OCI-LY1 (cell line): ENCODE data around the gene ELOVL1.

Source experiments
- H2AFZ ChIP-seq: fragments of 200-600 bp; sonication (generic), shearing (Covaris generic); 2 replicates; pipeline ENCODE4 v1.6.0; 2014; ENCODE audit warnings: antibody characterized with exemption, mild to moderate bottlenecking, low read length
- H3F3A ChIP-seq: fragments of 200-600 bp; sonication (generic), shearing (Covaris generic); 2 replicates; pipeline ENCODE4 v1.6.0; 2014; ENCODE audit warnings: mild to moderate bottlenecking, antibody characterized with exemption, low read length, moderate library complexity; ENCODE audit not compliant: insufficient read depth
- H3K27ac ChIP-seq: fragments of 200-600 bp; sonication (generic); 2 replicates; pipeline ENCODE4 v1.5.1; 2014; ENCODE audit warnings: low read length, mixed run types, mild to moderate bottlenecking, low read depth; ENCODE audit not compliant: poor library complexity, severe bottlenecking
- H3K27me3 ChIP-seq: fragments of 200-600 bp; sonication (generic); 2 replicates; pipeline ENCODE4 v1.6.0; 2014; ENCODE audit warnings: antibody characterized with exemption, mild to moderate bottlenecking, low read length, moderate library complexity; ENCODE audit not compliant: insufficient read depth
- H3K36me3 ChIP-seq: fragments of 200-600 bp; sonication (generic); 2 replicates; pipeline ENCODE4 v1.6.1; 2014; ENCODE audit warnings: mild to moderate bottlenecking, antibody characterized with exemption, low read length, moderate library complexity, mixed read lengths; ENCODE audit not compliant: insufficient read depth
- H3K4me1 ChIP-seq: fragments of 200-600 bp; sonication (generic); 2 replicates; pipeline ENCODE4 v1.5.1; 2014; ENCODE audit warnings: mild to moderate bottlenecking, low read length, moderate library complexity; ENCODE audit not compliant: insufficient read depth, severe bottlenecking
- H3K4me2 ChIP-seq: fragments of 200-600 bp; sonication (generic), shearing (Covaris generic); 2 replicates; pipeline ENCODE4 v1.6.1; 2014; ENCODE audit warnings: low read length
- H3K4me3 ChIP-seq: fragments of 200-600 bp; sonication (generic); 2 replicates; pipeline ENCODE4 v1.5.1; 2014; ENCODE audit warnings: low read length, low read depth, mild to moderate bottlenecking, mixed read lengths; ENCODE audit not compliant: poor library complexity, severe bottlenecking
- H3K79me2 ChIP-seq: fragments of 200-600 bp; shearing (Covaris generic); 2 replicates; pipeline ENCODE4 v1.6.1; 2016; ENCODE audit warnings: mixed run types, low read length, mixed read lengths; ENCODE audit not compliant: insufficient read depth
- H3K9ac ChIP-seq: fragments of 200-600 bp; sonication (generic), shearing (Covaris generic); 2 replicates; pipeline ENCODE4 v1.6.1; 2014; ENCODE audit warnings: mild to moderate bottlenecking, low read length, mixed read lengths
- H3K9me2 ChIP-seq: fragments of 200-600 bp; sonication (generic), shearing (Covaris generic); 2 replicates; pipeline ENCODE4 v1.6.1; 2014; ENCODE audit warnings: low read depth, mild to moderate bottlenecking, low read length, mixed read lengths
- H3K9me3 ChIP-seq: fragments of 200-600 bp; shearing (Covaris generic); 2 replicates; pipeline ENCODE4 v1.6.1; 2014; ENCODE audit warnings: low read length, mixed read lengths
- H4K20me1 ChIP-seq: fragments of 200-600 bp; sonication (generic), shearing (Covaris generic); 2 replicates; pipeline ENCODE4 v1.6.0; 2016; ENCODE audit warnings: mild to moderate bottlenecking, low read length; ENCODE audit not compliant: insufficient read depth
- EZH2 ChIP-seq: fragments of 200-600 bp; sonication (generic), shearing (Covaris generic); IDR thresholded peaks from 2 replicates; pipeline ENCODE4 v1.8.0; 2017; ENCODE audit warnings: borderline replicate concordance, mixed run types, mild to moderate bottlenecking, antibody characterized with exemption, low read length, moderate library complexity, mixed read lengths
- TF ChIP-seq, protein P1 (sequence below): fragments of 200-600 bp; sonication (generic), shearing (Covaris generic); IDR thresholded peaks from 2 replicates; pipeline ENCODE4 v1.5.1; 2017; ENCODE audit warnings: mild to moderate bottlenecking, antibody characterized with exemption, low read length, moderate library complexity, mixed read lengths

Gene ELOVL1

DNA sequence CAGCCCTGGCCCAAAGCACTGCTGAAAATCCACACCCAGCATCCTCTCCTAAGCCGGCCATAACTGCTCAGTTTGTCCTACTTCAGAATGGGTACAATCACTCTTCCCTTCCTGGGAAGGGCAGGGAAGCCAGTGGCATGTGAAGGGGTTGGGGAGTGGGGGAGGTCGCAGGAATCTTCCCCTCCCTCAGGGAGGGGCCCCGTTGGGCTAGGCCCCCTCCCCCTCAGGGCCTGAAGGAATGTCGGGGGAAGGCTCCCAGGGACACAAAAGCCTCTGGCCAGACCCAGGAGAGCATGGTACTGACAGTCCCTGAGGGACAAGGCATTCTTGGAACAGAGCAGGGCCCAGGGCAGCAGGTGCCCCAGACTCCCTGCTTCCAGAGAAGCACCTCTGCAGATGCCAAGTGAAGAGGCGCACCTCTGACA, 1.2 kb downstream of the ELOVL1 start:
- Histone ChIP-seq H2AFZ (no peak overlapping the region), H3K79me2 (no peaks in the 10 kb centered on the region), H3K4me2 (peak overlapping the region; percentile 81), H3K4me1 (peaks cover 24% of the 10 kb centered on the region), H3K9ac (peak overlapping the region; percentile 88), H3K9me3 (no peaks in the 10 kb centered on the region), H3F3A (peaks cover 3% of the 10 kb centered on the region; the same call in 1 of the 2 replicates), H3K4me3 (peak overlapping the region; percentile 85), H3K27ac (peak overlapping the region; percentile 66), H3K27me3 (no peaks in the 10 kb centered on the region), H3K9me2 (no peaks in the 10 kb centered on the region), H4K20me1 (no peaks in the 10 kb centered on the region), H3K36me3 (peaks cover 40% of the 10 kb centered on the region)
- TF ChIP-seq, protein P1, sequence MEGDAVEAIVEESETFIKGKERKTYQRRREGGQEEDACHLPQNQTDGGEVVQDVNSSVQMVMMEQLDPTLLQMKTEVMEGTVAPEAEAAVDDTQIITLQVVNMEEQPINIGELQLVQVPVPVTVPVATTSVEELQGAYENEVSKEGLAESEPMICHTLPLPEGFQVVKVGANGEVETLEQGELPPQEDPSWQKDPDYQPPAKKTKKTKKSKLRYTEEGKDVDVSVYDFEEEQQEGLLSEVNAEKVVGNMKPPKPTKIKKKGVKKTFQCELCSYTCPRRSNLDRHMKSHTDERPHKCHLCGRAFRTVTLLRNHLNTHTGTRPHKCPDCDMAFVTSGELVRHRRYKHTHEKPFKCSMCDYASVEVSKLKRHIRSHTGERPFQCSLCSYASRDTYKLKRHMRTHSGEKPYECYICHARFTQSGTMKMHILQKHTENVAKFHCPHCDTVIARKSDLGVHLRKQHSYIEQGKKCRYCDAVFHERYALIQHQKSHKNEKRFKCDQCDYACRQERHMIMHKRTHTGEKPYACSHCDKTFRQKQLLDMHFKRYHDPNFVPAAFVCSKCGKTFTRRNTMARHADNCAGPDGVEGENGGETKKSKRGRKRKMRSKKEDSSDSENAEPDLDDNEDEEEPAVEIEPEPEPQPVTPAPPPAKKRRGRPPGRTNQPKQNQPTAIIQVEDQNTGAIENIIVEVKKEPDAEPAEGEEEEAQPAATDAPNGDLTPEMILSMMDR: no peak
- no peak for TF ChIP-seq EZH2

DNA sequence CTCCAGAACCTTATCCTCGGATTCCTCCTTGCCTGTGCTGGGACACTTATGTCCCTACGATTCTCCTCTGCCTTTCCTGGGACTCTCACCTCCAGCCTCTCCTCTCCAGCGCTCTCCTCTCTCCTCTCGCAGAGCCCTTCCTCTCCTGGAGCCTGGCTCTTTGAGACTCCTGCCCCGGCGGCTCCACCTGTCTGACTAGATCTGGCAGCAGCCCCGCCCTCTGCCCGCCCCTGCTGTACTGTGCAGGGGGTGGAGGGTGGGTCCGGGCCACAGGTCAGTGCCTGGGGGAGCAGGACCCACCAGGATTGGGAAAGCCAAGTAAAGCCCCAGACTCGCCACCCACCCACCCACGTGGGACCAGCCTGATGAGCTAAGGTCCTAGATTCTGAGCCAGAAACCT, 1.6 kb downstream of the ELOVL1 start:
- no peak overlapping the region for H2AFZ ChIP-seq
- H3F3A ChIP-seq: peaks cover 4% of the 10 kb centered on the region; the same call in 1 of the 2 replicates
- H3K9ac ChIP-seq: peak overlapping the region; percentile 88
- no peak for TF ChIP-seq EZH2
- TF ChIP-seq, protein P1: no peak
- H3K27me3 ChIP-seq: no peaks in the 10 kb centered on the region
- peaks cover 44% of the 10 kb centered on the region for H3K36me3 ChIP-seq
- H3K4me2 ChIP-seq: peak overlapping the region; percentile 81
- no peaks in the 10 kb centered on the region for H3K79me2 ChIP-seq
- peak overlapping the region; percentile 66 for H3K27ac ChIP-seq
- H4K20me1 ChIP-seq: no peaks in the 10 kb centered on the region
- H3K4me3 ChIP-seq: peak overlapping the region; percentile 85
- peaks cover 29% of the 10 kb centered on the region for H3K4me1 ChIP-seq
- no peaks in the 10 kb centered on the region for H3K9me3 ChIP-seq
- H3K9me2 ChIP-seq: no peaks in the 10 kb centered on the region

DNA sequence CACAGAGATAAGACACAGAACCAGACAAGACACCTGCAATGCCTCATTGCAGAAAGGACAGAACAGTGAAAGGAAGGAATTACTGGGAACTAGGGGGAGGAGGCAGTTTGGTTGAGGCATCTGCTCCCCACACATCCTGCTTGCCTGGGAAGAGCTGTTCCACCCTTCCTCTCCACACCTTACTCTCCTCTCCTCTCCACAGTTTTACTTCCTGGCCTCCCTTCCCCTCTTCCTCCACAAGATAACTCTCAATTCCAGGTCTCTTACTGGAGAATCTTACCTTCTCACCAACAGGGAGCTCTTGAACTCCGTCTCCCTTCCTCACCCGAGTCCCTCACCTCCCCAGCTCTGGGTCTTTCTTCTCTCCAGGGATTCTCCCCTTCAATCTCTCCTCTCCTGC, 2.1 kb downstream of the ELOVL1 start:
- Histone ChIP-seq H3K4me1 (peaks cover 34% of the 10 kb centered on the region), H3K9me3 (no peaks in the 10 kb centered on the region), H3K4me3 (peak overlapping the region; percentile 85), H4K20me1 (no peaks in the 10 kb centered on the region), H3K9me2 (no peaks in the 10 kb centered on the region), H3K27ac (no peak overlapping the region), H3K4me2 (peak overlapping the region; percentile 81), H3K27me3 (no peaks in the 10 kb centered on the region), H3F3A (peaks cover 4% of the 10 kb centered on the region; the same call in 1 of the 2 replicates), H2AFZ (no peak overlapping the region), H3K9ac (peak overlapping the region; percentile 88; the same call in 1 of the 2 replicates), H3K79me2 (no peaks in the 10 kb centered on the region), H3K36me3 (peaks cover 49% of the 10 kb centered on the region)
- no peak for TF ChIP-seq EZH2
- TF ChIP-seq, protein P1: no peak
